ENCODE measurements around the gene RADIL.

The RADIL gene

GRCh38 chr7:4779118-4779517 lies 104.4 kb downstream of the RADIL start:
- DNase-seq = no peak

DNA sequence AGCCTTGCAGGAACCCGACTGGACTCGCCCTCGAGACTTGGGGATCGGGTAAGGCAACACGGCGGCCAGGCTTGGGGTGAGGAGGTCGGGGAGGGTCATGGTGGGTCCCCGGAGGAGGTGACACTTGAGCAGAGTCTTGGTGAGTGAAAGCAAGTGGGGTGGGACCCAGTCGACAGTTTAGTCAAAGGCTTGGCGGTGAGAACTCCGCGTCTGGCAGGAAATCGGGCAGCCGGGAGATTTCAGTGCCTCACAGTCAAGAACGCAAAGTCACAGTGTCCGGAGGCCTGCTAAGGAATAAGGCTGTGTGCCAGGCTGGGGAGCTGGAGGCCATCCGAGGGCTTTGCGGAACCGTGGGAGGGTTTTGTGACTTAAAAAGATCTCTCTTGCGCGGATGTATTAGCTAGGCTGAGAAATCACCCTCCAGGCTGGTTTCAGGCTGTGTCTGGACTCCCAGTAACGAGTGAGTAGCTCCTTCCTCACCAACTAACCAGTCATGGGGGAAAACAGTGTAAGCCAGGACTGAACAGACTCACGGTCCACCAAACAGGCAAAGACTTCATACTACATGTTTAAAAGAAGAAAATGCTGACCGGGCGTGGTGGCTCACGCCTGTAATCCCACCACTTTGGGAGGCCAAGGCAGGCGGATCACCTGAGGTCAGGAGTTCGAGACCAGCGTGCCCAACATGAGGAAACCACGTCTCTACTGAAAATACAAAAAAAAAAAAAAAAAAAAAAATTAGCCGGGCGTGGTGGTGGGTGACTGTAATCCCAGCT lies 107.5 kb downstream of the RADIL start:
- DNase-seq = peak in 1 of 58 donors; percentile 61

DNA sequence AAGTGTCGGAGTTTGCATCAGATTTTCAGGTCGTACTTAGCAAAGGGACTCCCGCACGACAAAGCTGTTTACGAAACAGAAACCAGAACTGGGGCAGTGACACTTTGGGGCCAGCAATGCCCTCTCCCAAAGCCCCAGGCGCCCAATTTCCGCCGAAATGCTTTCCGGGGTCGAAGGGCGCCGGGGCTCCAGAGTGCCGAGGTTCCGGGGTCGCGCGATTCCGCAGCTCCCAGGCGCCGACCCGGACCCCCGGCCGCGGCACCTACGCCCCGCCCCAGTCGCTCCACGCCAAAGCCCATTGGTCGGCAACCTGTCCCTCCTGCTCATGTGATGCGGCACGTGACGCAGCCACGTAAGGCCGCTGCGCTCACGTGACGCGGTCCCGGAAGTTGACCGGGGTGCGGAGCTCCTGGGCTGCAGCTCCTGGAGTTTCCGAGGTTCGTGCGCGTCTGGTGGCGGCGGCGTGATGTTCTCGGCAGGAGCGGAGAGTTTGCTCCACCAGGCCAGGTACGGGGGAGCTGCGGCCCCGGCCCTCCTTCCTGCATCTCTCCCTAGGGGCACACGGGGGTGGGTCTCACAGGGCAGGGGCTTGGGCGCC lies 108.2 kb downstream of the RADIL start, which contains the start of gene AP5Z1:
AP5Z1 (plus strand) TSS at position 374 of the 598 bp plus-strand sequence; CDS start at position 467, 93 bp downstream.
- peak; percentile 65 to 98 (median 94) for DNase-seq

GRCh38 chr7:4774658-4775249 lies 108.8 kb downstream of the RADIL start:
- DNase-seq = peak in 6 of 58 donors; percentile 26 to 54 (median 46)

GRCh38 chr7:4774007-4774406 lies 109.5 kb downstream of the RADIL start:
- no peak for DNase-seq

DNA sequence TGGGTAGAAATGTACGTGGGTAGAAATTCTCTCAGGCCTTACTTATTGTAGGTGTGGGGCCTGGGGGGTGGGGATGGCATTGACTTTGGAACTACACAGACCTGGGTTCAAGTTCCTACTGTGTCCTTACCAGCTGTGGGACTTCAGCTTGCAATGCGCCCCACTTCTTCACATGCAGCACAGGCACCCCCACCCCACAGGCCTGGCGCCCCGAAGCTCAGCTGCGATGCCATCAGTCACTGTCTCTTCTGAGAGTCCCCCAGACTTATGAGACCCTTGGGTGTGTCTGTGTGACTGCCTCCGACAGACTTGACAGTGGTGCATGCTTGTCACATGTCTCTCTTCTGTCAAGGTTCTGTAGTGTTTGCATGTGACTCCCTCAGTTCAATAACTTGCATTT lies 111.2 kb downstream of the RADIL start:
- DNase-seq = no peak

DNA sequence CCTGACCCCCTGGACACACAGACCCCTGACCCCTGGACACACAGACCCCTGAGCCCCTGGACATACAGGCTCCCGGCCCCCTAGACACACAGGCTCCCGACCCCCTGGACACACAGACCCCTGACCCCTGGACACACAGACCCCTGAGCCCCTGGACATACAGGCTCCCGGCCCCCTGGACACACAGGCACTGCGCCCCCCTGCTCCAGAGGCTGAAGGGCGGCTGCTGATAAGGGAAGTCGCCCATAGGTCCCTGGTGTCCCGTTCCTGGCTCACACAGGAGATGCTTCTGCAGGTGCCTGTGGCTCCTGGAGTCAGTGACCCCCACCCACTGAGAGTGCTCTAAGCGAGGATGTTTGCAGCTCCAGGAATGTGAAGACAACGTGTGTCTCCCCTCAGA lies 111.8 kb downstream of the RADIL start:
- no peak for DNase-seq

- DNase-seq = no peak
Observed at GRCh38 chr7:4770886-4771285, 112.6 kb downstream of the RADIL start.

DNA sequence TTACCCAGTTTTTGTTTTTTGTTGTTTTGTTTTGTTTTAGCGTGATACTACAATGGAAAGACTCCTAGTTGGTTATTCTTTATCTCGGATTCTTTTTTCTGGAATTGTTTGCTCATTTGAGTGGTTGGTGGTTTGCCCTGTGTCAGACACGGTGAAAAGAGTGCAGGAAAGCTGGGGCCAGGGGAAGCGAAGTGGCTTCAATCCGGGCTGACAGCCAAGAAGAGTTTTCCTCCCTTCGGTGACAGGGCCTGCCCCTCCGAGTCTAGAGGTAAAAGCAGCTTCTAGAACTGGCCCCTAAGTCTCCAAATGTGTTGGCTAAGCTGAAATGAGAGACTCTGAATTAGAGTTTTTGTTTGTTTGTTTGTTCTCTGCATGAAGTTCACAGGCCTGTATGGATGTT lies 113.8 kb downstream of the RADIL start:
- no peak for DNase-seq

GRCh38 chr7:4768597-4769569 lies 114.6 kb downstream of the RADIL start:
- no peak for DNase-seq

DNA sequence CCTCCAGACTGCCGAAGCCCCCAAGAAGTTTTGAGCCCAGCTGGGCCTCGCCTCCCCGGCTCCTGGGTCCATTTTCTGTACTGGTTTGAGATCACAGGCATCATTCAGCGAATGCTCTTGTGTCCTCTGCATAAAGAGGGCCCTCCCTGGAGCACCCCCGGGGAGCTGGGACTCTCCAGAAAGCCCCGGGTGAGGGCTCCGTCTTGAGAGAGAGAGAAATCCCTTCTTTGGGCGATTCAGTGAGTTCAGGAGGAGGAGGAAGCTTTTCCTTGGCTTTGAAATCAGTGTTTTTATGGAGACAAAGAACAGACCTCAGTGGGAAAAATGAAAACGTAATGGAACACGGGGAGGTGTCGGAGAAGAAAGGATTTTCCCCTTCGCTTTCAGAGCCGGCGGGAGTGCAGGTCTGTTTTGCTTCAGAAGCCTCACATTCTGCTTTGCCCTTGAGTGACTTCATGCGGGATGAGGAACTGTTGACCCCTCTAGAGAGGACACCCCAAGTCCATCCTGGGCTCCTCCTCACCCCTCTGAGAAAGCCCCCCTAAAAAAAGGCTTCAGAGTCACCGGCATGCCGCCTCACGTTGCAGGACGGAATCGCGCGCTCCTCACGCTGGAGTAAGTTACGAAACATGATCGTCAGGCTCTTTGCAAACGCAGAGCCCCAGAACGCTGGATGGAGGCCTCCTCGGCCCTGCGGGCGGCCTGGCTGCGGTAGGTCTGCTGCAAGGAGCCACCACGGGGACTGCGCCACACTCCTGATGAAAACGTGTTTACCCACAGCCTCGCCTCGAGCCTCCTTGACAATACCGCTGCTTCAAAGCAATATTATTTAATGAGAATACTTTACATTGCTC lies 116.6 kb downstream of the RADIL start:
- DNase-seq = no peak

- DNase-seq = no peak
Observed at GRCh38 chr7:4765776-4766490, 117.6 kb downstream of the RADIL start.

- DNase-seq = no peak
Observed at GRCh38 chr7:4764402-4765007, 119.0 kb downstream of the RADIL start.

GRCh38 chr7:4763794-4764185 lies 119.7 kb downstream of the RADIL start:
- DNase-seq = no peak

DNA sequence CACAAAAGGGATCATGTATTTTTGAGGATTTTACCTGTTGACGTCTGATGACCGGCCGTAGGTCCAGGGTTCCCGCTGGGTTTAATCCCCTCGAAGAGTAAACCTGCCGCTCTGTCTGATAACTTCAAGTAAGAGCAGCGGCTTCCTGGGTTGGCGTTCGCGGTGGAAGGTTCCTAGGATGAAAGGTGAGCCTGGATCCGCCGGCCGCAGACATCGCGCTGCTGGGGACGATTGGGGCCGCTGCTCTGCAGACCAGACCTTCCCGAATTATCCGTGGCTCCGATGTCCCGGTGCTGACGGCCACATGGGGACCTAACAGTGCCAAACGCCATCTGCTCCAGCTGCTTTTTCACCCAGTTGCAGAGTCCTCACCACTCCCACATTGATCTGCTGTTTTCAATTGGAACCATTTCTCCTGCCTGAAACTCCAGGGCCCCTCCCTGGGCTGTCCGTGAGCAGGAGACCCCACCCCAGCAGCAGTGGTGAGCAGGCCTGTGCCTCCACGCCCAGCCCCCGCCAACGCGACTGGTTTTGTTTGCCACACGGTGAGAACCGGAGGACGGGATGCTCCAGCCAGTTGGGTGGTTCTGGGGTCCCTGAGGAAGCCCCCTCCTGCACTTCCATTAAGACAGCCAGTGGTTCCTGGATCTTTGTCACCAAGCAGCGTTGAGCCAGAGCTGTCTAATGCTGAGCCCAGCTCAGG lies 120.3 kb downstream of the RADIL start:
- no peak for DNase-seq

GRCh38 chr7:4762121-4763055 lies 121.1 kb downstream of the RADIL start:
- DNase-seq = no peak

DNA sequence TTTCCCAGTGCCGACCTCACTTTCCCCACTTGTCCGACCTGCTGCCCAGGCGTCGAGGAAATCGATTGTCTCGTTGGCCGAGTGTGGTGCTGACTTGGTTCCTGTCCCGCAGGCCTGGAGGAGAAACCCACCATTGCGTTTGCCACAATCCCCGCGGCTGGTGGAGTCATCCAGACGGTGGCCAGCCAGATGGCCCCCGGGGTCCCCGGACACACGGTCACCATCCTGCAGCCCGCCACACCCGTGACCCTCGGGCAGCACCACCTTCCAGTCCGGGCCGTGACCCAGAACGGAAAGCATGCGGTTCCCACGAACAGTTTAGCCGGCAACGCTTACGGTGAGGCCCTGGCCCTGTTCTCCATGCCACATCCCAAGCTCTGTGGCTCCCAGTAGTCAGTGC lies 122.6 kb downstream of the RADIL start:
- no peak for DNase-seq

All from anterior cingulate cortex (tissue), 58 donors.